GM12801 (cell line): ENCODE results near the gene CFAP298.

Source experiments
- CTCF ChIP-seq: IDR thresholded peaks from one replicate; pipeline ENCODE4 v1.5.1; 2011; ENCODE audit warnings: control low read depth; ENCODE audit not compliant: insufficient read length; ENCODE audit errors: extremely low read depth

Gene CFAP298

GRCh38 chr21:32592929-32593502, 19.2 kb downstream of the CFAP298 start:
- TF ChIP-seq CTCF, result no peak

GRCh38 chr21:32590130-32590529, 22.0 kb downstream of the CFAP298 start:
- no peak for TF ChIP-seq CTCF

GRCh38 chr21:32587651-32588050, 24.5 kb downstream of the CFAP298 start:
- no peak for TF ChIP-seq CTCF

- TF ChIP-seq CTCF, result no peak
Measured at GRCh38 chr21:32587120-32587519, 25.1 kb downstream of the CFAP298 start.

- no peak for TF ChIP-seq CTCF
Measured at GRCh38 chr21:32585970-32586369, 26.2 kb downstream of the CFAP298 start.

- TF ChIP-seq CTCF, result no peak
Measured at GRCh38 chr21:32585042-32585710, 27.0 kb downstream of the CFAP298 start, which contains the start of gene TCP10L. Gene TCP10L (minus strand): TSS chr21:32585523. CDS start chr21:32584304, 1,219 bp downstream.

GRCh38 chr21:32584472-32584871, 27.7 kb downstream of the CFAP298 start:
- no peak for TF ChIP-seq CTCF
